ENCODE results near the gene CUZD1.

DNA sequence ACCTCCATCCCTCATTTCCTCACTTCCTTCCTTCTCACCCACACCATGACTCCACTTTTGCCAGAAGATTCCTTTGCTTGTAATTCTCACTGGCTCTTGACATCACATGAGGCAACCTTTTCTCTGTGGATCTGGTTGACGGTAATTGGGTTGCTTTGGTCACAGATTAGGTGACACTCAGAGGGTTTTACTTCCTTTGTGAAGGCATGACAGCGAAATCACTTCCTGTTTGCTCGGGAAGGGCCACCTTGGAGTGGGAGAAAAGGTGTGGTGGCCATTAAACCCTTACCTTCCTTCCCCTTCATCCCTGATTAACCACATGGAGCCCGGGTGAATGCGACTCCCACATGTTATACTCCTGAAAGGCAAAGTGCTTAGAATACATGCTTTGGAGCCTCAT, 30.2 kb downstream of the CUZD1 start:
- no peak for TF ChIP-seq EP300 (IDR thresholded peaks at IDR 0.05; ENCODE audit: borderline replicate concordance in 1 of 2, low read depth in 1 of 2, low read length in 1 of 2)
- TF ChIP-seq, protein P1, sequence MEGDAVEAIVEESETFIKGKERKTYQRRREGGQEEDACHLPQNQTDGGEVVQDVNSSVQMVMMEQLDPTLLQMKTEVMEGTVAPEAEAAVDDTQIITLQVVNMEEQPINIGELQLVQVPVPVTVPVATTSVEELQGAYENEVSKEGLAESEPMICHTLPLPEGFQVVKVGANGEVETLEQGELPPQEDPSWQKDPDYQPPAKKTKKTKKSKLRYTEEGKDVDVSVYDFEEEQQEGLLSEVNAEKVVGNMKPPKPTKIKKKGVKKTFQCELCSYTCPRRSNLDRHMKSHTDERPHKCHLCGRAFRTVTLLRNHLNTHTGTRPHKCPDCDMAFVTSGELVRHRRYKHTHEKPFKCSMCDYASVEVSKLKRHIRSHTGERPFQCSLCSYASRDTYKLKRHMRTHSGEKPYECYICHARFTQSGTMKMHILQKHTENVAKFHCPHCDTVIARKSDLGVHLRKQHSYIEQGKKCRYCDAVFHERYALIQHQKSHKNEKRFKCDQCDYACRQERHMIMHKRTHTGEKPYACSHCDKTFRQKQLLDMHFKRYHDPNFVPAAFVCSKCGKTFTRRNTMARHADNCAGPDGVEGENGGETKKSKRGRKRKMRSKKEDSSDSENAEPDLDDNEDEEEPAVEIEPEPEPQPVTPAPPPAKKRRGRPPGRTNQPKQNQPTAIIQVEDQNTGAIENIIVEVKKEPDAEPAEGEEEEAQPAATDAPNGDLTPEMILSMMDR (IDR thresholded peaks at IDR 0.05) = no peak
- no peak for TF ChIP-seq NFIC (IDR thresholded peaks at IDR 0.05; ENCODE audit: borderline replicate concordance)
- TF ChIP-seq RCOR1 (IDR thresholded peaks at IDR 0.05; ENCODE audit: low read length) = no peak

Measured in SK-N-SH (cell line).